Upper lobe of right lung (tissue), 1 donor: ENCODE data around the gene L1CAM. TPM values are rescaled to one million over a fixed set of nuclear protein-coding genes. Genes with fewer than 3 reads are reported as not detected.
A peak's percentile ranks its signal among the peaks of the same experiment; 100 is the strongest.

Source experiments
- ATAC-seq: fragments of 200-7000 bp; cut with Tn5 transposase; one replicate; pipeline ENCODE4 v1.9.1; 2020; ENCODE audit warnings: mild to moderate bottlenecking, moderate library complexity
- DNase-seq: peaks from one replicate; pipeline ENCODE4 v3.0.0-alpha.2; 2020
- H3K27ac ChIP-seq: fragments of 200-600 bp; one replicate; pipeline ENCODE4 v1.8.0; 2022
- H3K27me3 ChIP-seq: fragments of 200-600 bp; one replicate; pipeline ENCODE4 v1.8.0; 2022; ENCODE audit warnings: mild to moderate bottlenecking
- H3K36me3 ChIP-seq: fragments of 200-600 bp; one replicate; pipeline ENCODE4 v1.8.0; 2022
- H3K4me1 ChIP-seq: fragments of 200-600 bp; one replicate; pipeline ENCODE4 v1.8.0; 2022
- H3K4me3 ChIP-seq: fragments of 200-600 bp; one replicate; pipeline ENCODE4 v1.8.0; 2022; ENCODE audit warnings: mild to moderate bottlenecking
- H3K9me3 ChIP-seq: fragments of 200-600 bp; one replicate; pipeline ENCODE4 v1.8.0; 2022
- intact Hi-C: fragments of 100-400 bp; cut with DNase I; formaldehyde crosslinking; loops from one replicate; pipeline ENCODE4 v1.11.0; 2022
- total RNA-seq: library from RNA; stranded (reverse); fragmentation: NEBNext Ultra II Directional; extraction: Animal tissue kit (Norgen Biotek cat#: 25700); gene quantifications from one replicate; pipeline ENCODE4 v1.2.1, GENCODE V29; 2021
- TF ChIP-seq, protein P1 (sequence below): fragments of 200-600 bp; IDR thresholded peaks from one replicate; pipeline ENCODE4 v1.8.0; 2022; ENCODE audit warnings: antibody characterized with exemption
- donor health status: DM: no; HTN: yes; CAD: no; lungs with severe emphysema.

The L1CAM gene
- total RNA-seq, 1 donor from 2014 or later, result 1.2 TPM

DNA sequence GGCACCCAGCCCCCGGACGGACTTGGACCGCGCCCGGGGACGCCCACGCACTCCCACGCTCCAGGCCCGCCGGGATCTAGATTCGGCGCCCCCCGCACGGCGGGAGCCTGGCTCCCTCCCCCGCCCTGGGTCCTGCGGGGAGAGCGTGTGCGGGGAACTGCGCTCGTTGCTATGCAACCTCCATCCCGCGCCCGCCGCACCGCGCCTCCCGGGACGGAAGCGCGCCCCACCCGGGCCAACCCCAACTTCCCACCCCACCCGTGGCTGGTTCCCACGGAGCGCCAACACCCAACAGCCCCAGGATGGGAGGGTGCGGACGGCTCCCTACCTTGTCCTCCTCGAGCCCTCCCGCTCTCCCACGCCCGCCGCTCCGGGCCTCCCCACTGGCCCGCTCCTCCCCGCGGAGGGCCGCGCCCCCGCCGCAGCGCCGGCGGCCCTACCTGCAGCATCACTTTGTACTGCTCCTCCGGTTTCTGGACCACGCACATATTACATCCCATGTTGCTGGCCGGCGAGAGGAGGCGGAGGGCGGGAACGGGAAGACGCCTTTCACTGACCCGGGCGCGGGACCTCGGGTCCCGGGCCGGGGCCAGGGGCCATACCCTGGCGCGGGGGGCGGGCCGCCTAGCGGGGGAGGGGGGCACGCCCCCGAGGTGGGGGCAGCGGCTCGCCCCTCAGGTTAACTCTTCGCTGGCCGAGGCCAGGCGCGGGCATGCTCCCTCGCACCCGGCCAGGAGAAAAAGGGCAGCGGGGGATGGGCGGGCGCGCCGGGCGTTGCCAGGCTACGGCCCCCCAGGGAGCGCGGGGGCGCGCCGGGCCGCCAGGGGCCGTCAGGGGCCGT lies 56.0 kb downstream of the L1CAM start, which contains the start of gene PDZD4:
Gene PDZD4, minus strand, starts transcription at position 746 of the 841 bp plus-strand sequence. Its CDS starts 246 bp downstream, at position 500.
- DNase-seq (no peak), ATAC-seq (peak; percentile 12)
- H3K36me3 ChIP-seq, result no peaks in the 10 kb centered on the region
- peak within 1 kb of the TSS; percentile 36 for H3K4me3 ChIP-seq
- H3K4me1 ChIP-seq, result no peaks in the 10 kb centered on the region
- no peak within 1 kb of the TSS for H3K27ac ChIP-seq
- intact Hi-C loops, result no loop called here
- TF ChIP-seq, protein P1, sequence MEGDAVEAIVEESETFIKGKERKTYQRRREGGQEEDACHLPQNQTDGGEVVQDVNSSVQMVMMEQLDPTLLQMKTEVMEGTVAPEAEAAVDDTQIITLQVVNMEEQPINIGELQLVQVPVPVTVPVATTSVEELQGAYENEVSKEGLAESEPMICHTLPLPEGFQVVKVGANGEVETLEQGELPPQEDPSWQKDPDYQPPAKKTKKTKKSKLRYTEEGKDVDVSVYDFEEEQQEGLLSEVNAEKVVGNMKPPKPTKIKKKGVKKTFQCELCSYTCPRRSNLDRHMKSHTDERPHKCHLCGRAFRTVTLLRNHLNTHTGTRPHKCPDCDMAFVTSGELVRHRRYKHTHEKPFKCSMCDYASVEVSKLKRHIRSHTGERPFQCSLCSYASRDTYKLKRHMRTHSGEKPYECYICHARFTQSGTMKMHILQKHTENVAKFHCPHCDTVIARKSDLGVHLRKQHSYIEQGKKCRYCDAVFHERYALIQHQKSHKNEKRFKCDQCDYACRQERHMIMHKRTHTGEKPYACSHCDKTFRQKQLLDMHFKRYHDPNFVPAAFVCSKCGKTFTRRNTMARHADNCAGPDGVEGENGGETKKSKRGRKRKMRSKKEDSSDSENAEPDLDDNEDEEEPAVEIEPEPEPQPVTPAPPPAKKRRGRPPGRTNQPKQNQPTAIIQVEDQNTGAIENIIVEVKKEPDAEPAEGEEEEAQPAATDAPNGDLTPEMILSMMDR, result no peak
- no peaks in the 10 kb centered on the region for H3K9me3 ChIP-seq
- H3K27me3 ChIP-seq, result no peaks in the 10 kb centered on the region

- H3K27me3 ChIP-seq, result no peaks in the 10 kb centered on the region
Measured at GRCh38 chrX:153829549-153829798, 56.5 kb downstream of the L1CAM start.

DNA sequence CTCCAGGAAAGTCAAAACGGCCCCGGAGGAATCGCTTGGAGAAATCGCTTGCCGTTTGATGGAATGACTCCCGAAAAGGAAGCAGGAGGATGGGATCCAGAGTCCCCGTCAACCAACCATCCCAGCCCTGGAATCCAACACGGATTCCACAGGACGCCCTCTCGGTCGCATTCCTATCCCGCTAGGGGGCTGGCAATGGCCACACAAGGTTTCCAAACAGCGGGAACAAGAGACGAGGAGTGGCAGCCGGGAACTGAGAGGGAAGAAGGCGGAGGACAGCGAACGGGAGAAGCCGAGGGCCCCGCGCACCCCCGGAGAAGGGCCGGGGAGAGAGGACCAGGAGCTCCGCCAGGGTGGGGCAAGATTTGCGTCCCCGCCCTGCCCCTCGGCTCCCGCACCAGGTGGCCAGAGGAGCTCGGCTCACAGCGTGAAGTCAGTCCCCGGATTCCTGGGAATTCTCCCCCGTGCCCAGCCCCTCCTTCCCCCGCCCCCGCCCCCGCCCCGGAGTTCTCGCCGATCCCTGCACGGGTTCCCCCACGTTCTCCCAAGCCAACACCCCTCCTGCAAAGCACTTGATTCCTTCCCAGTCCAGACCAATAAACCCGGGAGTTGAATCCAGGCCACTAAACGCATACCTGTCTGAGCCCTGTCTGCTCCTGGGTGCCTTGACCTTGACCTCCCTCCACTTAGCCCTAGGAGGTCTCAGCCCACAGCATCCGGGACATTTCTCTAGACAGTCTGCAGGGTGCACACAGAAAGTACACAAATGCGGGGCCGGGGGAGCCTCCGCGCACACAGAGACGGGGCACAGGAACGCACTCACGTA lies 57.0 kb downstream of the L1CAM start:
- intact Hi-C loops, result no loop called here
- Histone ChIP-seq H3K27me3 (no peaks in the 10 kb centered on the region), H3K36me3 (no peaks in the 10 kb centered on the region), H3K4me3 (peak overlapping the region; percentile 36), H3K4me1 (no peaks in the 10 kb centered on the region), H3K9me3 (no peaks in the 10 kb centered on the region), H3K27ac (no peak overlapping the region)
- no peak for ATAC-seq
- TF ChIP-seq, protein P1, result no peak
- DNase-seq, result no peak

More at GRCh38 chrX:153829549-153829798, 56.5 kb downstream of the L1CAM start:
- Histone ChIP-seq H3K36me3 (no peaks in the 10 kb centered on the region), H3K27ac (no peak overlapping the region), H3K4me3 (peak overlapping the region; percentile 36), H3K9me3 (no peaks in the 10 kb centered on the region), H3K4me1 (no peaks in the 10 kb centered on the region)
- intact Hi-C loops, result no loop called here
- DNase-seq (no peak), ATAC-seq (no peak)
- TF ChIP-seq, protein P1, result no peak

- Histone ChIP-seq H3K36me3 (no peaks in the 10 kb centered on the region), H3K9me3 (no peaks in the 10 kb centered on the region), H3K4me1 (no peaks in the 10 kb centered on the region), H3K27ac (no peak overlapping the region), H3K4me3 (peak overlapping the region; percentile 36), H3K27me3 (no peaks in the 10 kb centered on the region)
- DNase-seq, result no peak
- TF ChIP-seq, protein P1, result no peak
- no peak for ATAC-seq
- intact Hi-C loops, result no loop called here
Measured at GRCh38 chrX:153828308-153828707, 57.7 kb downstream of the L1CAM start.

DNA sequence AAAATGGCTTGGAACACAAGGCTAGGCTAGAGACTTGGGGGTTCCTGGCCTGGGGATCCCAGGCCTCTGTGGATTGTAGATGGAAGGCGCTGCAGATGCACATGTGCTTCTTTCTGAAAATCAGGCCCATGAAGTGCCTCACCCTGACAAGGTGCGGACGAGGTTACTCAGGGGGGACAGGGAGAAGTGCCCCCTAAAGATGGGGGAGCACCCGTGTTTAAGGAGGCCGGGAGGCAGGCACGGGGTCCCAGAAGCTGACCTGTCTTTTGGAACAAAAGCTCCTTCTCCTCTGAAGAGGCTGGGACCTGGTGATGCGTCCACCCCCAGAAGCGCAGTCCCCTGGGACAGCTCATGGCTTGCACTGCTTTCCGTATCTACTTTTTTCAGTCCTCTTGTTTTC lies 58.1 kb downstream of the L1CAM start:
- Histone ChIP-seq H3K9me3 (no peaks in the 10 kb centered on the region), H3K4me1 (no peaks in the 10 kb centered on the region), H3K27me3 (no peaks in the 10 kb centered on the region), H3K36me3 (no peaks in the 10 kb centered on the region), H3K4me3 (no peak overlapping the region), H3K27ac (no peak overlapping the region)
- intact Hi-C loops, result no loop called here
- DNase-seq (no peak), ATAC-seq (no peak)
- TF ChIP-seq, protein P1, result no peak
